ENCODE data around the gene ARHGEF12.

GRCh38 chr11:120318906-120319305, 17.3 kb upstream of the ARHGEF12 start:
- no peak for TF ChIP-seq CTCF (IDR thresholded peaks at IDR 0.05)
- TF ChIP-seq POLR2AphosphoS5 (IDR thresholded peaks at IDR 0.05), result no peak
